ENCODE measurements around the gene BOD1L1. TPM values are rescaled to one million over a fixed set of nuclear protein-coding genes. Genes with fewer than 3 reads are reported as not detected.

BOD1L1 gene
- total RNA-seq, 3 donors from 2014 or later, result 29.6 to 46.2 (median 39.3) TPM

DNA sequence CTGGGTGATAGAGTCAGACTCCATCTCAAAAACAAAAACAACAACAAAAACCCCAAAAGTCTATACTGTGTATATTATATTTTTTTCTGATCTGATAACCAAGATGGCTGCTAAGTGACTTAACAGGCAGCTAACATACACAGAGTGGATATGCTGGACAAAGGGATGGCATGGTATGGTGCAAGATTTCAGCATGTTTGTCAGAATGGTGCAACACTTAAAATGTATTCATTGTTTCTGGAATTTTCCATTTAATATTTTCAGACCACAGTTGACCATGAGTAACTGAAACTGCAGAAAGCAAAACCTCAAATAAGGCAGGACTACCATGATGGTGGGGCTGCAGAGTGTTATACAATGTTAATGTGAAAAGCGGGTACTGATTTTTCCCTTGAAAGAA, 6.1 kb upstream of the BOD1L1 start:
- Histone ChIP-seq H3K9me3 (no peaks in the 10 kb centered on the region), H3K4me3 (no peak overlapping the region), H3K36me3 (ENCODE audit: low read depth) (no peaks in the 10 kb centered on the region), H3K4me1 (ENCODE audit: low read depth) (no peaks in the 10 kb centered on the region)
- TF ChIP-seq, protein P1, sequence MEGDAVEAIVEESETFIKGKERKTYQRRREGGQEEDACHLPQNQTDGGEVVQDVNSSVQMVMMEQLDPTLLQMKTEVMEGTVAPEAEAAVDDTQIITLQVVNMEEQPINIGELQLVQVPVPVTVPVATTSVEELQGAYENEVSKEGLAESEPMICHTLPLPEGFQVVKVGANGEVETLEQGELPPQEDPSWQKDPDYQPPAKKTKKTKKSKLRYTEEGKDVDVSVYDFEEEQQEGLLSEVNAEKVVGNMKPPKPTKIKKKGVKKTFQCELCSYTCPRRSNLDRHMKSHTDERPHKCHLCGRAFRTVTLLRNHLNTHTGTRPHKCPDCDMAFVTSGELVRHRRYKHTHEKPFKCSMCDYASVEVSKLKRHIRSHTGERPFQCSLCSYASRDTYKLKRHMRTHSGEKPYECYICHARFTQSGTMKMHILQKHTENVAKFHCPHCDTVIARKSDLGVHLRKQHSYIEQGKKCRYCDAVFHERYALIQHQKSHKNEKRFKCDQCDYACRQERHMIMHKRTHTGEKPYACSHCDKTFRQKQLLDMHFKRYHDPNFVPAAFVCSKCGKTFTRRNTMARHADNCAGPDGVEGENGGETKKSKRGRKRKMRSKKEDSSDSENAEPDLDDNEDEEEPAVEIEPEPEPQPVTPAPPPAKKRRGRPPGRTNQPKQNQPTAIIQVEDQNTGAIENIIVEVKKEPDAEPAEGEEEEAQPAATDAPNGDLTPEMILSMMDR (IDR thresholded peaks at IDR 0.05), result no peak
- ATAC-seq, result no peak
- no peak for DNase-seq
- intact Hi-C loops (cut with DNase I, micrococcal nuclease), result no loop called here

DNA sequence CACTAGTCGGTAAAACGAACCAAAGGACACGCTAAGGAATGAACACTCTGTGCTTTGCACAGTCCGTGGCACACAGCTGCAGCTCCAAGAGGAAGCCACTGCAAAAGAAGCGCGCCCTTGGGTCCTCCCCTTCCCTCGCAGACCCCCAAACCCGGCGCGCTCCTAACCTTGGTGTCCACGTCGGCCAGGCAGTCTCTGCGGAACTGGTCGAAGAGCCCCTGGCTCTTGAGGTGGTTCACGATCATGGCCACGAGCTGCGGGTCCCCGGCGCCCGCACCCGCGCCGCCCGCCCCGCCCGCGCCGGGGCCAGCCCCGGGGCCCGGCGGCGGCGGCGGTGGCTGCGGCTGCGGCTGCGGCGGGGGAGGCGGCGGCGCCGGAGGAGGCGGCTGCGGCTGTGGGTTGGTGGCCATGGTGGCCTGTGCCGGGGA, 333 bp downstream of the BOD1L1 start:
- ATAC-seq, result peak; percentile 2
- Histone ChIP-seq H3K4me3 (peak overlapping the region; percentile 54), H3K4me1 (ENCODE audit: low read depth) (peaks cover 10% of the 10 kb centered on the region), H3K36me3 (ENCODE audit: low read depth) (no peaks in the 10 kb centered on the region), H3K9me3 (no peaks in the 10 kb centered on the region)
- DNase-seq, result peak; percentile 23 to 67 (median 61)
- TF ChIP-seq, protein P1 (IDR thresholded peaks at IDR 0.05), result no peak
- intact Hi-C loops (cut with DNase I, micrococcal nuclease), result no loop called here

DNA sequence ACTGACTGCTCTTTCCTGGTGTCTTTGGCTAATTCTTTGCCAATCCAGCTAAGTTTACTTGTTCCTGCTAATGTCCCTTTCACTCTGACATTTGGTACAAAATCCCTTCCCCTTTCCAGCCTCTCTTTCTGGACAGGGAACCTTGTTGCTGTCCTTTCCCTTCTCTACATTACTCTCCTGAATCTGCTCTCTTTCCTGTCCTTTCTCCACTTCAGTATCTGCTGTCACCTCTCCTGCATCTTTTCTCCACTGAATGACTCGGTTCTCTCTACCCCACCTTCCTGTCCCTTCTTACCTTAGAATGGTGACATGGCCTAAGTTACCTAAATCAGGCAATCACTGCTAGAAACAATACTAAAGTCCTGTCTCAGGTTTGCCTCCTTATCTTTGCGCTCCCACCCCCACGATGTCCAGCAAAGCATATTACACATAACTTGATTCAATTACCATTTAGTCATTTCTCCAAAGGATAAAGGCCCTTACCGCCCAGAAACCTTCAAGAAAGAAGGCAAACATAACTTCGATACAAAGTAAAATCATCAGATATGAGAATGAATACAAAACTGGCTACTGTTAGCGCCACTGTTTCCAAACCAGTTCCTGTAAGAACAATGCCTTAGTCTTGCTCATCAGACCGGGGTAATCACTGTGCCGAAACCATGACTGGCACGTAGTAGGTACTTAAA, 890 bp downstream of the BOD1L1 start:
- Histone ChIP-seq H3K4me1 (ENCODE audit: low read depth) (peaks cover 10% of the 10 kb centered on the region), H3K9me3 (no peaks in the 10 kb centered on the region), H3K36me3 (ENCODE audit: low read depth) (no peaks in the 10 kb centered on the region), H3K4me3 (peak overlapping the region; percentile 54)
- DNase-seq, result no peak
- TF ChIP-seq, protein P1 (IDR thresholded peaks at IDR 0.05), result no peak
- intact Hi-C loops (cut with DNase I, micrococcal nuclease), result no loop called here
- ATAC-seq, result no peak

DNA sequence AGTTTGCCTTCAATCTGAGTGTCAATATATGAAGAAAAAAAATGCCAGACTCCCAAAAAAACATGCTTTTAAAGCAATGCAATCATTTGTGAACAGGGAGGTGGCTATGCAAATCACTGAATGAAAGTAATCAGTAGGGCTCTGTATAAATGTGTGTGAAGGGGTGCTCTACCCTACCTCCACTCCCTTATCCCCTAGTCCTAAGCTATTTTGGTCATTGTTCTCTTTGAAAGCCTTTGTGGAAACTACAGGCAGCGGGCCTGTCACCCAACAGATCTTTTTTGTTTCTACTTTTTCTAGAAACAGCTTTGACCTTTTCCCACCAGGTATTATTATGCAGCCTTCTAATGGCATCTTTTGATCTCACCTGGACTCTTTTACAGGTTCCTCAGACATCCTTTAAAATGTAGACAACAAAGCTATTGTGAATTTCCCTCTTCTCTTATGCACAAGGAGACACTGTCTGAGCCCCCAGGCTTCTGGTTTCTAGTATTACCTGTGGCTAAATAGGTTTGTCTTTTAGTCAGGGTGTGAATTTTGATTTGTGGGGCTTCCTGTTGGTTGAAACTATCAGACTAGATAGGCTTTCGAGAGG, 9.2 kb downstream of the BOD1L1 start:
- TF ChIP-seq, protein P1 (IDR thresholded peaks at IDR 0.05), result no peak
- DNase-seq, result no peak
- H3K9me3 ChIP-seq, result no peaks in the 10 kb centered on the region
- no peak for ATAC-seq
- peaks cover 1% of the 10 kb centered on the region for H3K36me3 ChIP-seq (ENCODE audit: low read depth)
- no peak overlapping the region for H3K4me3 ChIP-seq
- intact Hi-C loops (cut with DNase I, micrococcal nuclease), result no loop called here
- no peaks in the 10 kb centered on the region for H3K4me1 ChIP-seq (ENCODE audit: low read depth)

- no peak overlapping the region for H3K4me3 ChIP-seq
- peaks cover 6% of the 10 kb centered on the region for H3K36me3 ChIP-seq (ENCODE audit: low read depth)
- H3K4me1 ChIP-seq (ENCODE audit: low read depth), result no peaks in the 10 kb centered on the region
- ATAC-seq, result no peak
- no peaks in the 10 kb centered on the region for H3K9me3 ChIP-seq
- intact Hi-C loops (cut with DNase I, micrococcal nuclease), result no loop called here
- TF ChIP-seq, protein P1 (IDR thresholded peaks at IDR 0.05), result no peak
- no peak for DNase-seq
These were observed 9.7 kb downstream of the BOD1L1 start for GRCh38 chr4:13617801-13618200.
